GM21390 (cell line): ENCODE data around the gene ZNHIT2.

Source experiments
- ATAC-seq: cut with Tn5 transposase; IDR thresholded peaks from one replicate; pipeline ENCODE4 v1.9.1; 2021; ENCODE audit not compliant: unreplicated experiment

Gene ZNHIT2

DNA sequence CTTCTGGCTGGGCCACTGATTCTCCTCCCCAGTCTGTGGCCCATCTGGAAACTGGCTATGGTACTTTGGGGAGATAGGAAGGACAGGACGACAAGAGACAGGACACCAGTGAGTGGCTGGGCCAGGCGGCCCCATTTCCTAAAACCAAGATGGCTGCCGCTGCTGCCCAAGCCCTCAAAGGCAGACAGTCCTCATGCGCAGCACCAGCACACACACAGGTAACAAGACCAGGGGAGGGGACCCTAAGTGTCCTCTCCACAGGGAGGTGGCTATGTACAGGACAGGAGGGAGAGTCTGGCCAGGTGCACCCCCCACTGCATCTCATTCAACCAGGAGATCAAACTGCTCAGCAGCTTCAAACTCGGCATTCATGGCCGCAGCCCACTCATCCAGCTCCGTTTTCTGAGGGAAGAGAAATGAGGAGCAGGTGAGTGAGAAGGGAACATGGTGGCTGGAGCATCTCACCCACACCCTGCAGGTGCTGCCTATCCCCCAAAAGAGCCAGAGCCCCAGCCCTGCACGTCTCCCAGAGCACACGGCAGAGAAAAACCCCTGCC lies 38.6 kb downstream of the ZNHIT2 start:
- ATAC-seq = no peak

DNA sequence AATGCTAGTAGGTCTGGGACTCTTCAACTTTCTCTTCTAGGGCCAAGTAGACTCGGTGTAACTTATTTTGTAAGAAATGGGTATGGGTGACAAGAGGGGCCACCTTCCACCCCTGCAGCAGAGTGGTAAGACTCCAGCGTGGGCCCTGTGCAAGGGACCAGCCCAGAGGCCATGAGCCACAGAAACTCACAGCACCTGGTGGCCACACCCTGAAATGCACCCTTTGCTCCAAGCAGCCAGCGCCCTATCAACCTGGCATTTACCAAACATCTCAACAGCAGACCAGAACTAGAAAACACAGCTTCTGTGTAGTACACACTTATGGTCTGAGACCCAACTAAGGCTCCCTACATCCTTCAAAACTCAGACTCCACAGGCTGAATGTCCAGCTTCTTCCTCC lies 39.4 kb downstream of the ZNHIT2 start:
- no peak for ATAC-seq

DNA sequence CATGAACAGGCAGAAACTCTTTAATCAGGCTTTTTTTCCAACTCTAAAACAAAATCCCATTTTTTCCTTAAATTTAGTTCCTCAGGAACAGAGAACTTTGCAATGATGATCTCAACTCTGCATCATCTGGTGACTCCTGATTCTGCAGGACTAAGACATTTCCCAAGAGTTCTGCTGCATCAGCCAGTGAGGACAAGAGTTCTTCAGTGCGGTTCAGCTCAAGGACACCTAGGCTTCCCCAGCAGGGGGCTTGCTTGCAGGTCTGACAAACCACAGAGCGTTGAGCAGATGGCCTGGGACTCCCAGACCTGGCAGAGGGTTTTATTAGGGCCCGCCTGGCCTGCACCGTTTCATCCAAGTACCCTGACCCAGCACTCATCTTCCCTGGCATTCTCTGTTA lies 40.0 kb downstream of the ZNHIT2 start:
- no peak for ATAC-seq

DNA sequence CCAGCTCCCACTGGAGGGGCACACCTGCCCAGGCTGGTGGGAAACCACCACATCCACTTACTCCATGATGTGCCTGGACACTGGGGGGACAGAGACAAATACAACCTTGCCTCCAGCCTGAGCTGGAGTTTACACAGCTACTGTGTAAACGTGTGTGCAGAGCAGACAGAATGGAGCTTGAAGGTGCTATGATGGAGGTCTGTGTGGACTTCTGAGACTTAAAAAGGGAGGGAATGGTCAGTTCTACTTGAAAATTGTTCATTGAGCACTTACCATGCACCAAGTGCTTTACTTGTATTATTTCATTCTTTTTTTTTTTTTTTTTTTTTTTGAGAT lies 44.9 kb downstream of the ZNHIT2 start:
- no peak for ATAC-seq

DNA sequence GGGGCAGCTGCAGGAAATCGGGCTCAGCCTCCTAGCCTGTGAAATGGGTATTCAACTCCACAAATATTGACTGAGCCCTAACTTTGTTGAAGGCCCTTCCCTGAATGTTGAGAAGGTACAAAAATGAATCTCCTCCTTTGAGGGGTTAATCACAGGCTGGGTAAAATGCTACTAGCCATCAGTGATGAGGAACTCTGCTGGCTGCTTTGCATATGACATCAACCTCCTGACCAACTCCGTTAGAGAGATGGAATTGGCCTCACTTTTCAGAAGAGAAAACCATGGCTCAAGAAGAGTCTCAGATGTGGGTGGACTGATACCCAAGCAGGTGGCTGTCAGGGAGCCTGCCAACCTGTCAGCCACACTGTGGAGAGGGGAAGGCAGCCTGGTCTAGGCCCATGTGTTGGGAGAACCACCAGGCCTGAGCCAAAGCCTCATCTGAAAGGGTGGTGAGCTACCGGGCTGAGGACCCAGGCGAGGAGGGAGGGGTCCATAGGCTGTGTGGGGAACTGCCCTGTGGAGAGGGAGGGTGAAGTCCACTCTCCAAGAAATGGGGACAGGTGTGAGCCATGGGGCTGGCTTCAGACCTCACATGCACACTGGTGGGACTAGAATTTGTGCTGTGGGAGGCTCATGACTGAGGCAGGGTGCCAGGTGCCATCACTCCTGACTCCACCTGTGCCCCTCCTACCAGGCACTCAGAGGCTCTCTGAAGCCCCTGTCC lies 45.4 kb downstream of the ZNHIT2 start:
- no peak for ATAC-seq

DNA sequence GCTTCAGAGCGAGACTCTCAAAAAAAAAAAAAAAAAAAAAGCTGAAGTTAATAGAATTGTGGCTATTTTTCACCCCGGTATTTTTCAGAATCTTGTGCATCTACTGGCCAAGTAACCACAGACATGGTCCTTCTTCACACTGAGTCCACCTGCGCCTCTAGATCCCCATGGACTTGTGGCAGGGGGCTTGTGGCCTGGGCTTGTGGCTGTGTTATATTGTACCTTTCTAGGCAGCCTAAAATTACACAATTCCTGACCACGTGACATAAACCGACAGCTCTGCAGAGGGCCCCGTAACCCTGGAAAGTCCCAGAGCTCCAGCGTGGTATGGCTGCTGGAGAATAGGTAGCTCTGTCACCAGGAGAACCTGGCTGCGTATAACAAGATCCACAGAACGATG lies 48.3 kb downstream of the ZNHIT2 start:
- ATAC-seq = no peak

DNA sequence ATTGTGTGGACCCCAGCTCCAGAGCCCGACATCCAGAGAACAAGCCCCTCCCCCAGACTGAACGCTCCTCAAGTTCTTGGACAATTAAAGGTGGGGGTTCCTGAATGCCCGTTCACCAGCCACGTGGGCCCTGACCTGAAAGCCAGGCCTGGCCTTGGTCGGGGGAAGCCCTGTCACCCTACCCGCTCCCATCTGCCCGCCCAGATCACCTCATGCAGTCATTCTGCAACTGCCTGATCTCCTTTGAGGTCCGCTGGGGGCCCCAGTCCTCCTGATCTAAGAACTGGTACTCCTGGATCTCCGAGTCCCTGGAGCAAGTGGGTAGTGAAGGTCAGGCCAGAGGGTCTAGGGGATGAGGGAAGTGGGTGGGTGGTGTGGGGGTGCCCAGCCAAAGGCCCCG lies 50.1 kb downstream of the ZNHIT2 start:
- ATAC-seq = no peak

DNA sequence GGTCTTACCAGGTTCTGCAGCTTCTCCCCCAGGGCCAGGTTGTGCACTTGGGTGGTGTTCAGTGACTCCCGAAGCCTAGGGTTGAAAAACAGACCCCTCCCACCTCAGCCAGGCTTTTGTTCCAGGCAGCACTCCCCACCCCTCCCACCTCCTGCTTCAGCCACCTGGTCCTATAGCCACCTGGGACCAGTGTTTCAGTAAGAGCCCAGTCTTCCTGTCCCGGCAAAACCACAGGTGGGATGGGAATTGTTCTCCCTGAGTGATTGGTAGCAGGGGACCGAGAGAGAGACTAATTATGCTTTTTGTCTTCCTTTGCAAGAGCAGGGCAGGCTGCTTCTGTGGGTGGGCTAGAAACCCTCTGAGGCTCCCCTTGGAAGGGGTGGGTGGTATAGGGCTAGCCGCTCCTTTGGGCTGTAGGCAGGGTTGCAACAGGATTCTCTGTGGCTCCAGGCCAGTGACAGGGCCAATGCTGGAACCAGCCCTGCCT lies 50.7 kb downstream of the ZNHIT2 start:
- ATAC-seq = no peak
